GM19452 (cell line): ENCODE data around the gene BTD.

Source experiments
- ATAC-seq: cut with Tn5 transposase; IDR thresholded peaks from one replicate; pipeline ENCODE4 v1.9.1; 2021; ENCODE audit not compliant: unreplicated experiment

BTD gene, protein sequence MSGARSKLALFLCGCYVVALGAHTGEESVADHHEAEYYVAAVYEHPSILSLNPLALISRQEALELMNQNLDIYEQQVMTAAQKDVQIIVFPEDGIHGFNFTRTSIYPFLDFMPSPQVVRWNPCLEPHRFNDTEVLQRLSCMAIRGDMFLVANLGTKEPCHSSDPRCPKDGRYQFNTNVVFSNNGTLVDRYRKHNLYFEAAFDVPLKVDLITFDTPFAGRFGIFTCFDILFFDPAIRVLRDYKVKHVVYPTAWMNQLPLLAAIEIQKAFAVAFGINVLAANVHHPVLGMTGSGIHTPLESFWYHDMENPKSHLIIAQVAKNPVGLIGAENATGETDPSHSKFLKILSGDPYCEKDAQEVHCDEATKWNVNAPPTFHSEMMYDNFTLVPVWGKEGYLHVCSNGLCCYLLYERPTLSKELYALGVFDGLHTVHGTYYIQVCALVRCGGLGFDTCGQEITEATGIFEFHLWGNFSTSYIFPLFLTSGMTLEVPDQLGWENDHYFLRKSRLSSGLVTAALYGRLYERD

GRCh38 chr3:15601399-15602145 lies at the start of gene BTD, which contains the start of gene HACL1:
Gene BTD (plus strand): TSS chr3:15601745. CDS start chr3:15635440, 33,695 bp downstream.
Gene HACL1 (minus strand): TSS chr3:15601569. CDS start chr3:15601463, 106 bp downstream.
- ATAC-seq = peak; percentile 92

GRCh38 chr3:15551902-15552301 lies 49.6 kb upstream of the BTD start:
- no peak for ATAC-seq

- no peak for ATAC-seq
These were observed 47.8 kb upstream of the BTD start for GRCh38 chr3:15553749-15554148.

DNA sequence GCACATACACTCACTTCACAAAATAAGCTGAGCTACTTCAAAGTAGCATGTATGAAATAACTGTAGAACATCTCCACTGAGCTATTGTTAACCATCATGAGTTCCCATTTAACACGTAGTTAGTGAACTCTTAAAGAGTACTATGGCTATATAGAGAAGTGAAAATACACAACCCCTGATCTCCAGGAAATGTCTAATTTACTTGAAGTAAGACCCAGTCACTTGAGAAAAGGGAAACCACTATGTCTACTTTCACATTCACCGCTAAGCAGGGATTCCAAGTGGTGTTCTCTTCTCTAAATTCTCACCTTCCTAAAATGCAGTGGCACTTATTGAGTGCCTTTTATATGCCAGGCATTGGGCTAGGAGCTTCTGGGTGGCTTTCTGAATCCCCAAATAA lies 45.0 kb upstream of the BTD start:
- ATAC-seq = peak; percentile 83

DNA sequence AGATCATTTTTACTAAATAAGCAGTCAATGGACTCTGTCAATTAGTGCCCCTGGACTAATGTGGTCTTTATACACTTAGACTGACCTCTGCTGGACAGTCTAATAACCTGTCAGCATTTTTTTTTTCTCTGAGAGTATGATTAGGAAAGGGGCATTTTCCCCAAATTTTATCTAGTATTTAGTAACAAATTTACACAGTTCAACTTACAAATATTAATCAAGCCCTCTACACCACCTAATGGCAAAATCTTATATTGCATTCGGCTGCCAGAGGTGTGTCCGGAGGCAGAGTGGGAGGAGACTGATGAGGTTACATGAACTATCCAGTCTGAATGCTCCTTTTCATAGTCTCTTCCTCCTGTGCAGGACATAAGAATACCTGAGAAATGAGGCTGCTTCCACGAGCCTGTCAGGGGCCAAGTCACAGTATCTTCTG lies 44.0 kb upstream of the BTD start:
- ATAC-seq = peak; percentile 65

GRCh38 chr3:15558581-15558980 lies 43.0 kb upstream of the BTD start:
- no peak for ATAC-seq

DNA sequence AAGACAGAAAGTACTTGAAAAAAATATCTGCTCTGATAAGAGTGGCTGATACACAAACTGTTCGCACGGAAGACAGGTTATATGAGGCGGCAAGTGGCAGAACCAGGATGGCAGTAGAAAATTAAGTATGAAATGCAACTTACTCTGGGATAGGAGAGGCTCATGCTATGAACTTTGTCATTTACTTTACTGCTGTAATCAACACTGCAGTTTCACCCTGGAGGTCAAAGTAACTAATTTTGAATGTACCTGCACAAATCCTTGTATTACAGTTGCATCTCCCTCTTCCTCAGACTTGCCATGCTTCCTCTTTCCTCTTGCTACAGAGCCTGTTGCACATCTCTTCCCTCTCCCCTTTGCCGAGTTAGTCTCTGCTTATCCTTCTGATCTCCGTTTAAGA lies 39.0 kb upstream of the BTD start:
- ATAC-seq = no peak

GRCh38 chr3:15563190-15563589 lies 38.4 kb upstream of the BTD start:
- ATAC-seq = no peak

DNA sequence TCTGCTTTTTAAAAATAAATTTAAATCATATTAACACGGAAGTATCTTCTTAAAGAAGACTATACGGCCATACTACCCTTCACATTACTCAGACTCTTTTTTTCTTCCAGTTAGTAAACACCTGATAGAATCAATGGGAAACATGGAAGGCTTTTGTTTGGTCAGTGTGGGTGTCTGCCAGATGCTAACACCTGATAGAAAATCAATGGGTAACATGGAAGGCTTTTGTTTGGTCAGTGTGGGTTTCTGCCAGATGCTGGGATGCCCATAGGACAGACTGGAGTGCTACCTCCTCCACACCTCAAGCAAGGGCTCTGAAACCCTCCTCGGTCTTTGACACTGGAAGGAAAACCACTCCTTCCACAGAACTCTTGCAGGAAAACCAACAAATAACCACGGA lies 29.4 kb upstream of the BTD start:
- ATAC-seq = no peak

GRCh38 chr3:15575446-15575845 lies 26.1 kb upstream of the BTD start:
- ATAC-seq = no peak

GRCh38 chr3:15576475-15576874 lies 25.1 kb upstream of the BTD start:
- no peak for ATAC-seq

DNA sequence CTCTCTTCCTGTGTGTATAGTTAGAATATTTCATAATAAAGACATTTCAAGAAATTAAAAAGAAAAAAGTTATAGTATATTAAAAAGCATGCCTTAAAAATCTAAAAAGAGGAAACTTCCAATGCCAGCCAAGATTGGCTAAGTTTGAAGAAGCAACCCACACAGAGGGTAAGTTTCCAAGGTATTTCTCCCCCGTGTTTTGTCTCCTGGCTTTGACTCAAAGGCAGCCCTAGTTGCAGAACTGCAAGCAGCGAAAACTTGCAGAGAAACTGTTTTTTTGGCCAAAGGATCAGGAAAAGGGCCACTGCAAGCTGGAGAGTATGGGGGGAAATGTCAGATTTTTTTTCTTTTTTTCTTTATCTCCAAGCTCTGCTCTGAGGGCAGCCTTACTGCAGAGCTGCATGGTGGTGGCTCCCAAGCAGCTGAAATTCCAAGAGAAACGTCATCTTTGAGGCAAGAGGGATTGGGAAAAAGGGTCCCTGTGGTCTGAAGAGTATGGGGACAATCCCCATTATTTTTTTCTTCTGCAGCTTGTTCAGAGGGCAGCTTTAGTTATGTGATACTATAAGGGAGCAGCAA lies 23.2 kb upstream of the BTD start:
- no peak for ATAC-seq

DNA sequence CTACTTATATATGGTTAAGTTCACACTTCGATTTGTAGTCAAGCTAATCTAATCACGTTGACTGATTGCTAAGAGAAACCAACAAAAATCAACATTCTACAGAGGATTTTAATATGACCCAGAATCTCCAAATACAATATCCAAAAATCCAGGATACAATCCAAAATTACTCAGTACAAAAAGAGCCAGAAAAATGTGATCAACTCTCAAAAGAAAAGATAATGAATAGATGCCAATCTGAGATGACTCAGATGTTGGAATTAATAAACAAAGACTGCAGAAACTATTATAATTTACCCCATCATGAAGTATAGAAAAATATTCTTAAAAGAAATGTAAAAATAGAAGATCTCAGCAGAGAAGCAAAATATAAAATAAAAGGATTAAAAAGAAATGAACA lies 22.5 kb upstream of the BTD start:
- no peak for ATAC-seq

DNA sequence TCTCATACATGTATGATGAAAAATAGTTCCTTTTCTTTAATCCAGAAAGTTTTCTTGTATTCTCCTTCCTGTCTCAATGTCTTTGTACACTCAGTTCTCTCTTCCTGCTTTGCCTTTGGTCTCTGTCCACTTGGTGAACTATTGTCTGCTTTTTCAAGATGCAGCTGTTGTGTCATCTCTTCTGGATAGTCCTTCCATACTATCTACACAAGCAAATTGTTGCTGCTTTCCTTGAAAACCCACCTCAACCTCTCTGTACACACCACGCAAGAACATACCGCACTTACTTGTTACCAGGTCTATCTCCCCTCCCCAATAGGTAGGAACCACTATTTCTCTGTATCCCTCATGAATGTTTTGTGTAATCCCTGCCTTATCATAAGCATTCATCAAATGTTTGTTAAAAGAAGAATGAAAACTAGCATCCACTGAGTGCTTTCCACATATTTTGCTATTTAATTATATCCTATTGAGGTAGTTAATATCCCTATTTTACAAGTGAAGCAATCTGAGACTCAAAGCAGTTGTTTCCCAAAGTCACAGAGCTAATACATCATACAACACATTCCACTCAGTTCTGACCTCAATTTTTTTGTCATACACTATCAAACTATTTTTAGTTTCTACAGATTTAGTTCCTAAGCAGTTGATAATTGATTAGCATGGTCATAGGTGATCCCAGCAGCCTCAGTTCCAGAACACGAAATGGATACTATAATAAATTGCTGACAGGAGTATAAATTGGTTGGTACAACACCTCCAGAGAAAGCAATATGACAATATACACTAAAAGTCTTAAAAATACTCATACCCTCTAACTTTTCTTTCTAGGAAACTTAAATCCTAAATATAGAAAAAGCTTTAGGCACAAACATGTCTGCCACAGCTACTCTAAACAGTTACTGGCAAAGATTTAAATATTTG lies 19.8 kb upstream of the BTD start:
- no peak for ATAC-seq

- no peak for ATAC-seq
These were observed 16.3 kb upstream of the BTD start for GRCh38 chr3:15585111-15585845.

GRCh38 chr3:15591242-15591641 lies 10.3 kb upstream of the BTD start:
- ATAC-seq = no peak

DNA sequence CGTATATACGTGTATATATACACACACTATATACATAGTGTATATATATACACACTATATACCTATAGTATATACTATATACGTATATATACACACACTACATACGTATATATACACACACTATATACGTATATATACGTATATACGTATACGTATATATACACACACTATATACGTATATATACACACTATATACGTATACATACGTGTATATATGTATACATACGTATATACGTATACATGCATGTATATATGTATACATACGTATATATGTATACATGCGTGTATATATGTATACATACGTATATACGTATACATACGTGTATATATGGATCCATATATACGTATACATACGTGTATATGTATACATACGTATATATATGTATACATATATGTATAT lies 9.6 kb upstream of the BTD start:
- no peak for ATAC-seq

DNA sequence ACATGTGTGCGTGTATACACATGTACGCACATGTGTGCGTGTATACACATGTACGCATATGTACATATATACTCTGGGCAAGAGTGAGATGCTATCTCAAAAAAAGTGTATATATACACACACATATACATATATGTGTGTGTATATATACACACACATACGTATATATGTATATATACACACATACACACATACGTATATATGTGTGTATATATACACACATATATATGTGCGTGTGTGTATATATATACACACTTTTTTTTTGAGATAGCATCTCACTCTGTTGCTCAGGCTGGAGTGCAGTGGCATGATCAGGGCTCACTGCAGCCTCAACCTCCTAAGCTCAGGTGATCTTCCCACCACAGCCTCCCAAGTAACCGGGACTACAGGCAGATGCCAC lies 8.6 kb upstream of the BTD start:
- ATAC-seq = no peak

GRCh38 chr3:15595955-15596354 lies 5.6 kb upstream of the BTD start:
- no peak for ATAC-seq

DNA sequence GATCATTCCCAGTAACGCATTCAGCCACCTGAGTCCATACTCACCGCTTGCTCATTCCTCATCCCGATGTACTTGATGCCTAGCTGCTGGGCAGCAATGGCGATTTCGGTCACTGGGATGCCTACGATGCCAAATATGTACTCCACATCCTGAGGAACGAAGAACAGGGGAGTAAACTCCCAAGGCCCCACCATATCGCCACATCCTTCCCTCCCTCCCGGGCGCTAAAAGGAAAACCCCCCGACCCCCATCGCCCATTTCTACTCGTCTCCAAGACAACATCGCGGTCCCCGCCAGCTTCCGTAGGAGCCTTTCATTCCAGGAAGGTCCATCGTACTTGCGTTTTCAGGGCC lies 523 bp upstream of the BTD start:
- ATAC-seq = peak; percentile 14
